ENCODE results near the gene SURF2. TPM values are rescaled to one million over a fixed set of nuclear protein-coding genes. Genes with fewer than 3 reads are reported as not detected.

The SURF2 gene
- total and polyA plus RNA-seq, 9 of the 15 experiments (the other 6 are each of a cell fraction or from before 2014, with no cell fraction given), result 5.5 to 82.5 (median 21.3) TPM

DNA sequence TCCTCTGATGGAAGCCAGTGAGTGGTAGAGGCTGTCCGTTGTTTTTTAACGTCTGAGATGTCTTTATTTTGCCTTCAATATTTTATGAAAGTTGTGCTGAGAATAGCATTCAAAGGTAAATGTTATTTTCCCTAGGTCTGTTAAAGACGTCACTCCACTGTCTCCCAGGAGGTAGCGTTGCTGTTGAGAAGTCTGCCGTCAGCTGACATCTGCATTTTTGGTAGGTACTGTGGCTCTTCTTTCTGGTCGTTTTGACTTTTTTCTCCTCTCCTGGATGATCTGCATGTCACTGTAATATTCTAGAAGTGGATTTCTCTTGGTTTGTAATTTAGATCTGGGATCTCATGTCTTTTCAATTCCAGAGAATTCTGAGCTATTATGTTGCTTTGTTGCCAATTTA, 46.7 kb upstream of the SURF2 start (continued):
- TF ChIP-seq FOXK2 (conservative IDR thresholded peaks at IDR 0.05 in 1 of 2, IDR thresholded peaks at IDR 0.05 in 1 of 2; ENCODE audit: low read depth in 2 of 2) (no peak), ZNF668 (CRISPR knock-in tag; IDR thresholded peaks at IDR 0.05) (no peak), HDGF (IDR thresholded peaks at IDR 0.05) (no peak), KAT2B (IDR thresholded peaks at IDR 0.05; ENCODE audit: low read depth, low read length) (no peak), ZNF766 (CRISPR knock-in tag; conservative IDR thresholded peaks at IDR 0.05) (no peak), CTBP1 (IDR thresholded peaks at IDR 0.05; ENCODE audit: borderline replicate concordance) (no peak), TCF7 (IDR thresholded peaks at IDR 0.05; ENCODE audit: borderline replicate concordance) (no peak), NCOA2 (IDR thresholded peaks at IDR 0.05; ENCODE audit: partially characterized antibody in 2 of 2) (no peak), ZNF175 (CRISPR knock-in tag; IDR thresholded peaks at IDR 0.05; ENCODE audit: low read depth) (no peak), EWSR1 (IDR thresholded peaks at IDR 0.05; ENCODE audit: borderline replicate concordance, low read depth, partially characterized antibody) (no peak), DIDO1 (tag; IDR thresholded peaks at IDR 0.05; ENCODE audit: low read depth) (no peak), ARID2 (IDR thresholded peaks at IDR 0.05) (no peak), HDAC1 (IDR thresholded peaks at IDR 0.05) (peak in 1 of 2 experiments; percentile 91; a peak in 2 of 4 replicates), ZNF780A (CRISPR knock-in tag; IDR thresholded peaks at IDR 0.05) (no peak), CC2D1A (IDR thresholded peaks at IDR 0.05) (no peak), ZFP36 (IDR thresholded peaks at IDR 0.05; ENCODE audit: low read depth, low read length, partially characterized antibody) (no peak), ZNF143 (CRISPR knock-in tag; IDR thresholded peaks at IDR 0.05) (no peak), ARNT (IDR thresholded peaks at IDR 0.05) (no peak), FOXA1 (IDR thresholded peaks at IDR 0.05; ENCODE audit: borderline replicate concordance) (no peak), ZNF436 (CRISPR knock-in tag; IDR thresholded peaks at IDR 0.05) (no peak), FOXK1 (CRISPR knock-in tag; IDR thresholded peaks at IDR 0.05; ENCODE audit: borderline replicate concordance) (no peak), ZBTB7A (IDR thresholded peaks at IDR 0.05; ENCODE audit: borderline replicate concordance, control insufficient read depth, low read depth, low read length) (no peak), SNIP1 (IDR thresholded peaks at IDR 0.05; ENCODE audit: low read depth) (no peak), ZNF197 (CRISPR knock-in tag; IDR thresholded peaks at IDR 0.05; ENCODE audit: low read depth) (no peak)
- TF ChIP-seq, protein P1, sequence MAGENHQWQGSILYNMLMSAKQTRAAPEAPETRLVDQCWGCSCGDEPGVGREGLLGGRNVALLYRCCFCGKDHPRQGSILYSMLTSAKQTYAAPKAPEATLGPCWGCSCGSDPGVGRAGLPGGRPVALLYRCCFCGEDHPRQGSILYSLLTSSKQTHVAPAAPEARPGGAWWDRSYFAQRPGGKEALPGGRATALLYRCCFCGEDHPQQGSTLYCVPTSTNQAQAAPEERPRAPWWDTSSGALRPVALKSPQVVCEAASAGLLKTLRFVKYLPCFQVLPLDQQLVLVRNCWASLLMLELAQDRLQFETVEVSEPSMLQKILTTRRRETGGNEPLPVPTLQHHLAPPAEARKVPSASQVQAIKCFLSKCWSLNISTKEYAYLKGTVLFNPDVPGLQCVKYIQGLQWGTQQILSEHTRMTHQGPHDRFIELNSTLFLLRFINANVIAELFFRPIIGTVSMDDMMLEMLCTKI (IDR thresholded peaks at IDR 0.05; ENCODE audit: partially characterized antibody), result no peak
